Heart right ventricle (tissue), 16 donors: Measurements from ENCODE around the gene SPTBN1. TPM values are rescaled to one million over a fixed set of nuclear protein-coding genes. Genes with fewer than 3 reads are reported as not detected.

ENCODE experiments used
- ATAC-seq, 8 donors: fragments of 200-7000 bp; cut with Tn5 transposase; one replicate each; pipeline ENCODE4 v1.9.1; 2020; ENCODE audit warnings: mild to moderate bottlenecking in 8 of 8, moderate library complexity in 8 of 8, moderate number of reproducible peaks in 1 of 8
- DNase-seq, 2 donors: peaks; one replicate each; pipeline ENCODE4 v3.0.0-alpha.2; 2020
- H3K27ac ChIP-seq, 10 donors: fragments of 200-600 bp; sonication (generic) in 2 of 10; one replicate each; pipeline versions ENCODE4 v1.5.0 to v1.8.0; 2020 to 2022; ENCODE audit warnings: mild to moderate bottlenecking in 3 of 10
- H3K27me3 ChIP-seq, 7 donors: fragments of 200-600 bp; one replicate each; pipeline ENCODE4 v1.8.0; 2021 to 2022; ENCODE audit warnings: mild to moderate bottlenecking in 2 of 7
- H3K36me3 ChIP-seq, 9 donors: fragments of 200-600 bp; sonication (generic) in 1 of 9; one replicate each; pipeline versions ENCODE4 v1.5.0 to v1.8.0; 2020 to 2022; ENCODE audit warnings: mild to moderate bottlenecking in 2 of 9
- H3K4me1 ChIP-seq, 9 donors: fragments of 200-600 bp; sonication (generic) in 1 of 9; one replicate each; pipeline versions ENCODE4 v1.5.0 to v1.8.0; 2020 to 2022; ENCODE audit warnings: mild to moderate bottlenecking in 4 of 9
- H3K4me3 ChIP-seq, 10 donors: fragments of 200-600 bp; sonication (generic) in 2 of 10; one replicate each; pipeline versions ENCODE4 v1.5.0 to v1.8.0; 2020 to 2022; ENCODE audit warnings: mild to moderate bottlenecking in 7 of 10, moderate library complexity in 2 of 10
- H3K9me3 ChIP-seq, 11 donors: fragments of 200-600 bp in 10 of 11; sonication (generic) in 2 of 11; one replicate each; pipeline versions ENCODE4 v1.5.0 to v1.8.0; 2013 to 2022; ENCODE audit warnings: mild to moderate bottlenecking in 2 of 11, control low read depth in 1 of 11, moderate library complexity in 1 of 11
- CTCF ChIP-seq, 9 donors: fragments of 200-600 bp; sonication (generic) in 2 of 9; IDR thresholded peaks; one replicate each; pipeline versions ENCODE4 v1.5.0 to v1.8.0; 2021 to 2022; ENCODE audit warnings: antibody characterized with exemption in 9 of 9, mild to moderate bottlenecking in 5 of 9, moderate library complexity in 1 of 9
- WGBS, 2 donors: extraction: QIAGEN DNeasy Blood & Tissue Kit; methylation state at CpG; one replicate each; pipeline ENCODE4 v1.1.7; 2013; ENCODE audit warnings: inconsistent platforms in 1 of 2; 5-methylcytosine and 5-hydroxymethylcytosine counted together
- intact Hi-C, 10 donors: fragments of 100-400 bp; cut with DNase I; formaldehyde crosslinking; loops; one replicate each; pipeline versions ENCODE4 v1.11.1 to v1.14.2; 2022
- polyA plus RNA-seq, 2 donors: library from polyadenylated mRNA; stranded (reverse); fragments of 200-250 nt; gene quantifications; one replicate each; pipeline ENCODE4 v1.2.3, GENCODE V29; 2013
- total RNA-seq, 10 donors: library from RNA; stranded (reverse); fragmentation: NEBNext Ultra II Directional in 3 of 10; extraction: Animal tissue kit (Norgen Biotek cat#: 25700) in 3 of 10; gene quantifications; one replicate each; pipeline versions ENCODE4 v1.2.1 to v1.2.4, GENCODE V29; 2021 to 2023
- donor health status: Arrhythmogenic right ventricular cardiomyopathy.
- donor health status: ischemic (EF 13 %, LVEDD 7.1; RV severe dilation, severe dysfunction).
- donor health status: healthy with polysubstance abuse.
- donor health status: DM: no; HTN: yes; CAD: no.
- donor health status: DM: no; HTN: no; CAD: no.
- donor health status: ischemic (EF 25% LVEDD 6.9; RV normal size, moderate dysfunction).
- donor health status: ischemic (EF 25% LVEDD 5.7; RV mildly dilated, moderate dysfunction).
- donor health status: healthy.
- donor health status: DM: yes; HTN: yes; CAD: no.
- donor health status: Ischemic cardiomyopathy.
- donor health status: ischemic (EF 35%, LVEDD 5.7; RV mildly dilated, moderate dysfunction).
- donor health status: nonischemic (EF 11% LVEDD 7.7; RV severe dilation, severe dysfunction).
- donor health status: DM: yes; HTN: yes; CAD: no.
- donor health status: PGD.
- donor health status: ischemic (EF 29% LVEDD 5.4; RV normal size, mild dysfunction).
- donor health status: nonischemic (EF 23%, LVEDD 6.1; RV moderate dilation, normal function).

The SPTBN1 gene
- total and polyA plus RNA-seq, 12 donors = 91.1 to 643 (median 494) TPM

GRCh38 chr2:54419388-54419787 lies 36.7 kb upstream of the SPTBN1 start:
- ATAC-seq (peak in 4 of 8 donors; percentile 18 to 52 (median 40)), DNase-seq (no peak)
- Histone ChIP-seq H3K9me3 (peaks cover 0 to 8% (median 0%) of the 10 kb centered on the region in 11 donors), H3K4me3 (peak overlapping the region in 2 of 10 donors; percentile 5 to 21), H3K27me3 (peaks cover 0 to 4% (median 0%) of the 10 kb centered on the region in 7 donors), H3K27ac (peak overlapping the region; percentile 27 to 88 (median 66)), H3K36me3 (no peaks in the 10 kb centered on the region), H3K4me1 (peaks cover 14 to 84% (median 62%) of the 10 kb centered on the region in 9 donors)
- TF ChIP-seq CTCF (IDR thresholded peaks at IDR 0.05) = no peak
- WGBS, 2 donors = 25 to 26% methylated on average over 4 of the region's 4 CpGs
- intact Hi-C loops = loop anchor here in 3 of 10 donors (5.0 kb wide), 2 partner anchors 38 to 47 kb away; partner anchors contain the start of gene SPTBN1 (in 2 of the 3)

- TF ChIP-seq CTCF (IDR thresholded peaks at IDR 0.05) = no peak
- no peak for DNase-seq
- intact Hi-C loops = loop anchor here in 3 of 10 donors (5.0 kb wide), 2 partner anchors 37 to 48 kb away; partner anchors contain the start of gene SPTBN1 (in 3 of the 3)
- peaks cover 0 to 8% (median 0%) of the 10 kb centered on the region in 11 donors for H3K9me3 ChIP-seq
- H3K4me1 ChIP-seq = peaks cover 14 to 90% (median 62%) of the 10 kb centered on the region in 9 donors
- no peaks in the 10 kb centered on the region for H3K36me3 ChIP-seq
- WGBS, 2 donors = 47 to 55% methylated on average over 9 of the region's 9 CpGs
- H3K27ac ChIP-seq = peak overlapping the region; percentile 2 to 88 (median 66)
- peaks cover 0 to 4% (median 0%) of the 10 kb centered on the region in 7 donors for H3K27me3 ChIP-seq
- peak overlapping the region in 2 of 10 donors; percentile 5 to 21 for H3K4me3 ChIP-seq
- ATAC-seq = peak in 1 of 8 donors; percentile 32
Measured at GRCh38 chr2:54419855-54420523, 36.1 kb upstream of the SPTBN1 start.

- Histone ChIP-seq H3K27me3 (peaks cover 0 to 4% (median 0%) of the 10 kb centered on the region in 7 donors), H3K4me3 (no peak overlapping the region), H3K9me3 (peaks cover 0 to 8% (median 0%) of the 10 kb centered on the region in 11 donors), H3K27ac (peak overlapping the region in 8 of 10 donors; percentile 2 to 88 (median 69)), H3K4me1 (peaks cover 14 to 87% (median 59%) of the 10 kb centered on the region in 9 donors), H3K36me3 (no peaks in the 10 kb centered on the region)
- no peak for TF ChIP-seq CTCF (IDR thresholded peaks at IDR 0.05)
- intact Hi-C loops = loop anchor here in 2 of 10 donors (5.0 kb wide), 2 partner anchors 37 to 48 kb away; partner anchors contain the start of gene SPTBN1 (in 1 of the 2)
- WGBS, 2 donors = 66 to 74% methylated on average over 2 of the region's 2 CpGs
- ATAC-seq (no peak), DNase-seq (no peak)
Measured at GRCh38 chr2:54420524-54421172, 35.5 kb upstream of the SPTBN1 start.

- Histone ChIP-seq H3K27me3 (peaks cover 0 to 4% (median 0%) of the 10 kb centered on the region in 7 donors), H3K4me3 (no peak overlapping the region), H3K27ac (peak overlapping the region in 2 of 10 donors; percentile 9 to 46), H3K9me3 (peaks cover 0 to 8% (median 0%) of the 10 kb centered on the region in 11 donors), H3K4me1 (peaks cover 8 to 87% (median 49%) of the 10 kb centered on the region in 9 donors), H3K36me3 (no peaks in the 10 kb centered on the region)
- intact Hi-C loops = loop anchor here in 2 of 10 donors (5.0 kb wide), 2 partner anchors 35 to 50 kb away; partner anchors contain the start of gene SPTBN1 (in 1 of the 2)
- TF ChIP-seq CTCF (IDR thresholded peaks at IDR 0.05) = no peak
- ATAC-seq (no peak), DNase-seq (no peak)
- 87 to 97% methylated on average over 10 of the region's 10 CpGs for whole genome bisulfite sequencing, 2 donors
Measured at GRCh38 chr2:54422072-54422581, 34.0 kb upstream of the SPTBN1 start.
